ENCODE results near the gene MERTK. TPM values are rescaled to one million over a fixed set of nuclear protein-coding genes. Genes with fewer than 3 reads are reported as not detected.
A peak's percentile ranks its signal among the peaks of the same experiment; 100 is the strongest.

Gene MERTK
- total RNA-seq, 2 donors from 2014 or later, result 22.2 to 43.6 TPM

DNA sequence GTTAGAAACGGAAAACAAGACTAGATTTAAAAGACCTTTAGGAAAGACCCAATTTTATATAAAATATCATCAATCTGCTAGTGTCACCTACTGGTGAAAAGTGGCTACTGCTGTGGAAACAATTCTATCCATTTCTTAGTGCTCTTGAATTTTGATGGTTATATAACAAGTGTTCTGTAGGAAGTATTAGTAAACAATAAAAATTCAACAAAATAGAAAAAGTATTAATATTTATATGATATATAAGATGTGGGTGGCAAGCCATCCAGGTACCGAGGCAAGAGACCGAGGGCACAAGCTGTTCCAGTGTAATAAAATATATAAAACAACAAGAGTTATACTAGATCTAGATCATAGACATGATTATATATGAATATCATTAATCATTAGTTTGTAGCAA, 150.5 kb downstream of the MERTK start:
- intact Hi-C loops (cut with DNase I), result no loop called here
- TF ChIP-seq POLR2AphosphoS5 (IDR thresholded peaks at IDR 0.05) (peak; percentile 14), CTCF (IDR thresholded peaks at IDR 0.05) (peak; percentile 79 to 99 (median 88)), POLR2A (IDR thresholded peaks at IDR 0.05) (no peak)
- Histone ChIP-seq H3K27me3 (replicated peaks; ENCODE audit: insufficient read depth) (no peaks in the 10 kb centered on the region), H3K4me3 (no peak overlapping the region), H3K27ac (no peak overlapping the region), H3K4me1 (replicated peaks) (no peaks in the 10 kb centered on the region), H3K9me3 (no peaks in the 10 kb centered on the region), H3K36me3 (no peaks in the 10 kb centered on the region)
- DNase-seq (ENCODE audit: low spot score), result peak; percentile 53
- 22% methylated on average over 3 of the region's 3 CpGs for WGBS

DNA sequence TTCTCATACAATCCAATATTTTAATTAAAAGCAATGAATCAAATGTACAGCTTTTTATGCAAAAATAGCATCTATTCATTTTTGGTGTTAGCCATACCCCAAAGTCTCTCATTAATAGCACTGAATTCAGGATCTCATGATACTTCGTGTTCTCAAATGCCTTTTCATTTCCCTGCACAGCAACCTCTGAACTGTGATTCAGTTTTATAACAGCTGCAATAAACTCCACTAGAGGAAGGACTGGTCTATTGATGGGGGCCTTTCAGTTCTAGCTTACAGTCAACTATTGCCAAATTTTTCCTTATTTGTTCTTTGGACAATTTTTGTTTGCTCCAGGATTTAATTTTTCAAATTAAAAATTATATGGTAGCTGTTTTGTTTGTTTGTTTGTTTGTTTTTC, 151.9 kb downstream of the MERTK start:
- Histone ChIP-seq H3K36me3 (no peaks in the 10 kb centered on the region), H3K4me1 (replicated peaks) (no peaks in the 10 kb centered on the region), H3K27me3 (replicated peaks; ENCODE audit: insufficient read depth) (no peaks in the 10 kb centered on the region), H3K9me3 (no peaks in the 10 kb centered on the region), H3K27ac (no peak overlapping the region), H3K4me3 (no peak overlapping the region)
- DNase-seq (ENCODE audit: low spot score), result no peak
- WGBS, result 77% methylated on average over 1 of the region's 1 CpG
- TF ChIP-seq POLR2A (IDR thresholded peaks at IDR 0.05), result no peak
- no peak for TF ChIP-seq CTCF (IDR thresholded peaks at IDR 0.05)
- TF ChIP-seq POLR2AphosphoS5 (IDR thresholded peaks at IDR 0.05), result no peak
- intact Hi-C loops (cut with DNase I), result loop anchor here (2.0 to 10.0 kb wide), 4 partner anchors 162 to 534 kb away; partner anchors contain the start of genes CHCHD5, RGPD8 and TTL

DNA sequence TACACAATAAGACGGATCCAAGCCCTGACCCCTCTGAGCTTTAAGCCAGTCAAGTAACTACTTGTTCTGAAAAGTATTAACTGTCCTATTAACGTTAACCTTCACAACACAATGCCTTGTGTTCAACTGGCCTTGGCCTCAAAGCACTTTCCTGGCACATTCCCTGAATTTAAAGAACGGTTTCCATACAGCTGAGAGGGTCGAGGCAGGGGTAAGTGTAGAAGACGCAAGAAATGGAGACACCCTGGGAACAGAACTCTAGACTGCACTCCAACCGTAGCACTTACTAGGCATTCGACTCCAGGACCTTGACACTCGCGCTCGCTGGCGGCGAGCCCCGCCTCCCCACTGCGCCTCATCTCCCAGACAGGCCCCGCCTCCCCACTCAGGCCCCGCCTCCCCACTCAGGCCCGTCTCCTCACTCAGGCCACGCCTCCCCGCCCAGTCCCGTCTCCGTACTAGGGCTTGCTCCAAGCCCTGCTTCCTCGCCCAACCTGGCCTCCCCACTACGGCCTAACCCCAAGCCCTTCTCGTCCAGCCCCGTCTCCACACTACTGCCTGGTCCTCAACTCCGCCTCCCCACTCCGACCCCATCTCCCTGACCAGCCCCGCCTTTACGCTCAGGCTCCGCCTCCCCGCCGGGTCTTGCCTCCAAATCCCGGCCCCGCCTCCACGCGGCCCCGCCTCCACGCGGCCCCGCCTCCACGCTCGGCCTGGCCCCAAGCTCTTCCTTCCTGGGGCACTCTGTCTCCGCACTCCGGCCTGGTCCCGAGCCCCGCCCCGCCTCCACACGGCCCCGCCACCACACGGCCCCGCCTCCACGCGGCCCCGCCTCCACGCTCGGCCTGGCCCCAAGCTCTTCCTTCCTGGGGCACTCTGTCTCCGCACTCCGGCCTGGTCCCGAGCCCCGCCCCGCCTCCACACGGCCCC, 155.8 kb downstream of the MERTK start:
- WGBS, result under 1% methylated on average over 62 of the region's 62 CpGs
- no peaks in the 10 kb centered on the region for H3K27me3 ChIP-seq (replicated peaks; ENCODE audit: insufficient read depth)
- intact Hi-C loops (cut with DNase I), result loop anchor here (2.0 to 10.0 kb wide), 4 partner anchors 155 to 531 kb away; partner anchors contain the start of genes CHCHD5, MERTK, RGPD8 and TTL

GRCh38 chr2:112054847-112055729, 156.7 kb downstream of the MERTK start, which contains the start of gene TMEM87B:
TSS of gene TMEM87B (plus strand) at chr2:112055269. CDS start at chr2:112055592, 323 bp downstream.
- TF ChIP-seq CTCF (IDR thresholded peaks at IDR 0.05), result no peak
- peak; percentile 86 for TF ChIP-seq POLR2AphosphoS5 (IDR thresholded peaks at IDR 0.05)
- TF ChIP-seq POLR2A (IDR thresholded peaks at IDR 0.05), result peak; percentile 71
- under 1% methylated on average over 65 of the region's 90 CpGs for WGBS
- Histone ChIP-seq H3K27ac (peak within 1 kb of the TSS; percentile 93 to 96), H3K27me3 (replicated peaks; ENCODE audit: insufficient read depth) (no peaks in the 10 kb centered on the region), H3K36me3 (no peaks in the 10 kb centered on the region), H3K9me3 (no peaks in the 10 kb centered on the region), H3K4me3 (peak within 1 kb of the TSS; percentile 90 to 95), H3K4me1 (replicated peaks) (peaks cover 13% of the 10 kb centered on the region)
- peak; percentile 98 for DNase-seq (ENCODE audit: low spot score)
- intact Hi-C loops (cut with DNase I), result loop anchor here (2.0 to 10.0 kb wide), 6 partner anchors 156 to 530 kb away; partner anchors contain the start of genes CHCHD5, MERTK, RGPD8 and TTL

More for the DNA sequence above, 155.8 kb downstream of the MERTK start:
- H3K36me3 ChIP-seq, result no peaks in the 10 kb centered on the region
- peak; percentile 97 for DNase-seq (ENCODE audit: low spot score)
- H3K27ac ChIP-seq, result peak overlapping the region; percentile 87 to 90
- TF ChIP-seq POLR2AphosphoS5 (IDR thresholded peaks at IDR 0.05) (peak; percentile 57), POLR2A (IDR thresholded peaks at IDR 0.05) (peak; percentile 45), CTCF (IDR thresholded peaks at IDR 0.05) (no peak)
- peaks cover 13% of the 10 kb centered on the region for H3K4me1 ChIP-seq (replicated peaks)
- H3K4me3 ChIP-seq, result peak overlapping the region; percentile 30 to 47
- no peaks in the 10 kb centered on the region for H3K9me3 ChIP-seq
